GM20000 (cell line): ENCODE measurements around the gene TRAF3.

Source experiments
- DNase-seq: peaks from one replicate; pipeline ENCODE4 v3.0.0; 2012; ENCODE audit warnings: low spot score
- TF ChIP-seq, protein P1 (sequence below): IDR thresholded peaks from 2 replicates; pipeline ENCODE4 v1.5.1; 2012; ENCODE audit warnings: mild to moderate bottlenecking, control low read depth; ENCODE audit errors: extremely low read depth, missing control alignments

The TRAF3 gene

DNA sequence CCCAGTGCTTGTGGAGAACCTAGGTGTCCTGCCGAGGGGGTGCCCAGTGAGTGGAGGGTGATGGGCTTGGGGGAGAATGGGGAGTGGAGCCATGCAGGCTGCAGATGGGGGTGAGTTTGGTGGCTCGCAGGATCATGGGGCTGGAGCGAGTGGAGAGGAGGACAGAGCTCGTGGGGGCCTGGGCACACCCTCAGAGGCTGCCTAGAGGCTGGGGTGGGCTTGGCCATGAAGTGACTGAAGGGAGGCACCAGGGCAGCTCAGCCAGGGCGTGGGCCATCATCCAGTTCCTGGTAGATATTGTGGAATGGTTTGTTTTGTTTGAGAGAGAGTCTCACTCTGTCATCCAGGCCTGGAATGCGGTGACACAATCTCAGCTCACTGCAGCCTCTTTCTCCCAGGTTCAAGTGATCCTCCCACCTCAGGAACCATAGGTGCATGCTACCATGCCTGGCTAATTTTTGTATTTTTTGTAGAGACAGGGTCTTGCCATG is 101.8 kb downstream of the TRAF3 start:
- TF ChIP-seq, protein P1, sequence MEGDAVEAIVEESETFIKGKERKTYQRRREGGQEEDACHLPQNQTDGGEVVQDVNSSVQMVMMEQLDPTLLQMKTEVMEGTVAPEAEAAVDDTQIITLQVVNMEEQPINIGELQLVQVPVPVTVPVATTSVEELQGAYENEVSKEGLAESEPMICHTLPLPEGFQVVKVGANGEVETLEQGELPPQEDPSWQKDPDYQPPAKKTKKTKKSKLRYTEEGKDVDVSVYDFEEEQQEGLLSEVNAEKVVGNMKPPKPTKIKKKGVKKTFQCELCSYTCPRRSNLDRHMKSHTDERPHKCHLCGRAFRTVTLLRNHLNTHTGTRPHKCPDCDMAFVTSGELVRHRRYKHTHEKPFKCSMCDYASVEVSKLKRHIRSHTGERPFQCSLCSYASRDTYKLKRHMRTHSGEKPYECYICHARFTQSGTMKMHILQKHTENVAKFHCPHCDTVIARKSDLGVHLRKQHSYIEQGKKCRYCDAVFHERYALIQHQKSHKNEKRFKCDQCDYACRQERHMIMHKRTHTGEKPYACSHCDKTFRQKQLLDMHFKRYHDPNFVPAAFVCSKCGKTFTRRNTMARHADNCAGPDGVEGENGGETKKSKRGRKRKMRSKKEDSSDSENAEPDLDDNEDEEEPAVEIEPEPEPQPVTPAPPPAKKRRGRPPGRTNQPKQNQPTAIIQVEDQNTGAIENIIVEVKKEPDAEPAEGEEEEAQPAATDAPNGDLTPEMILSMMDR = no peak
- DNase-seq = no peak

GRCh38 chr14:102882226-102882906 is 105.1 kb downstream of the TRAF3 start:
- TF ChIP-seq, protein P1 = no peak
- DNase-seq = no peak

DNA sequence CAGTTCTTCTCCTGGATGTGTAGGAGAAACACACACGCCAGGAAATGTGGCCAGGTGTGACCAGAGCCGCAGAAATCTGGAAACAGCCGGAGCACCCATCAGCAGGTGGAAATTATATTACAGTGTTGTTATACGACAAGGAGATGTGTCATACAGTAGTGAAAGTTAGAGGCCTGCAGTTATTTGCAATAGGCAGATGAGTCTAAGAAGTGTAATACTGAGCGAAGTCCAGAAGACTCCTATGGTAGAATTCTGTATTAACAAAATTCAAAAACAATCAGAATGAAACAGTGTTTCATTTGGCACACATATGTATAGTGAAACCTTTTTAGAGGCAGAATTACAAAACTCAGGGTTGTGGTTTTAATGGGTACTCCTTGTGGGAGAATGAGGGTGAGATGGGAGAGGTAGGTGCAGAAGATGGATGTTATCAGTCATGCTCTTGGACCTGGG is 105.9 kb downstream of the TRAF3 start:
- DNase-seq = no peak

DNA sequence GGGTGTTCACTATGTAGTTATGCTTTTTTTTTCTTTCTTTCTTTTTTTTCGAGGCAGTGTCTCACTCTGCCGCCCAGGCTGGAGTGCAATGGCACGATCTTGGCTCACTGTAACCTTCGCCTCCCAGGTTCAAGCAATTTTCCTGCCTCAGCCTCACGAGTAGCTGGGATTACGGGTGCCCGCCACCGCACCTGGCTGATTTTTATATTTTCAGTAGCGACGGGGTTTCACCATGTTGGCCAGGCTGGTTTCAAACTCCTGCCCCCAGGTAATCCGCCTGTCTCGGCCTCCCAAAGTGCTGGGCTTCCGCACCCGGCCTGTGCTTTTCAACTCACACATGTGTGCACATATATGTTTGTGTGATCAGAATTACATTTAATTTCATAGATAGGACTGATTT is 106.3 kb downstream of the TRAF3 start:
- no peak for DNase-seq
- TF ChIP-seq, protein P1 = no peak

More for the DNA sequence above, 105.9 kb downstream of the TRAF3 start:
- TF ChIP-seq, protein P1 = no peak

GRCh38 chr14:102885737-102886447 is 108.6 kb downstream of the TRAF3 start:
- DNase-seq = no peak
- TF ChIP-seq, protein P1 = no peak

DNA sequence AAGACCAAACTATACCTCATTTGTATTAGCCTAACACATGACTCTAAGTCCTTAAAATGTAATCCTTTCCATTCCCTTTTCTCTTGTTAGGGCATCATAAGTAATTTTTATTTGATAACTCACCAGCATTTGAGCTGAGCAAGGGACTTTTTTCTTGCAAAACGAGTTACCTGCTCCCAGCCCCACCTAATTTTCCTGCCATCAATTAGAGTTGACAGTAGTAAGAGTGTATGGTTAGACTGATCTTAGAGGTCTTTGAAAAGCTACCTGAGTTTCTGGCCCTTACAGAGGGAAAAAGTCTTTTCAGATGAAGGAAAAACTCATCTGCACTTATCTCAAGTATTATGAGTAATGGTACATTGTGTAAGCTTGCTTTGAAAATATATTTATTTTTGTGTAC is 111.5 kb downstream of the TRAF3 start:
- DNase-seq = no peak
- TF ChIP-seq, protein P1 = no peak

DNA sequence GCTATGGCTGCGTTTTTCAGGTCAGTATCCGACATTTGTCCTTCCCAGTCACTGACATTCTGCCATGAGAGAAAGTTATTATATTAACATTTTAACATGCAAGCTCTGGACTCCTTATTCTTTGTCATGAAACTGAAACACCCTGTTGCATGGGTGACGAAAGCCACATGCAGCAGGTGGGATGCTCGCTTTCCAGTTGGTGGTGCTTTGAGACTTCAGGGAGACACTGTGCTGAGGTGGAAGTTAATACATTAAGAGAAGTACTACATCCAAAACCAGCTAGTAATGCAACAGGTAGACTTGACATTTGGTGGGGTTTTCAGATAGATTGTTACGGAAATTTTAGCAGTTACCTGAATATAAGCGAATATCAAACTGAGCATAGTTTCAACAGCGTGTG is 112.4 kb downstream of the TRAF3 start:
- TF ChIP-seq, protein P1 = no peak
- no peak for DNase-seq
